Fibroblast of skin of left quadriceps (primary cell): ENCODE results near the gene OPCML.

Source experiments
- DNase-seq, 2 experiments: peaks; one replicate each; pipeline ENCODE4 v3.0.0-alpha.2; 2013; ENCODE audit warnings: low read depth in 2 of 2

The OPCML gene

GRCh38 chr11:133040289-133040900, 491.9 kb downstream of the OPCML start:
- DNase-seq, result peak; percentile 66 to 72

GRCh38 chr11:133038850-133039249, 493.5 kb downstream of the OPCML start:
- no peak for DNase-seq

- DNase-seq, result no peak
Observed at GRCh38 chr11:133034929-133035328, 497.4 kb downstream of the OPCML start.

- no peak for DNase-seq
Observed at GRCh38 chr11:133029107-133029506, 503.2 kb downstream of the OPCML start.

- no peak for DNase-seq
Observed at GRCh38 chr11:133026952-133027351, 505.3 kb downstream of the OPCML start.

- no peak for DNase-seq
Observed at GRCh38 chr11:133024301-133024700, 508.0 kb downstream of the OPCML start.

- DNase-seq, result no peak
Observed at GRCh38 chr11:133023232-133023631, 509.1 kb downstream of the OPCML start.

GRCh38 chr11:133021553-133021952, 510.7 kb downstream of the OPCML start:
- DNase-seq, result no peak

GRCh38 chr11:133020372-133020714, 512.0 kb downstream of the OPCML start:
- DNase-seq, result no peak

- DNase-seq, result no peak
Observed at GRCh38 chr11:133019545-133020371, 512.5 kb downstream of the OPCML start.

GRCh38 chr11:133015457-133015856, 516.8 kb downstream of the OPCML start:
- no peak for DNase-seq

- DNase-seq, result no peak
Observed at GRCh38 chr11:133014337-133014736, 518.0 kb downstream of the OPCML start.

- DNase-seq, result no peak
Observed at GRCh38 chr11:133012803-133013202, 519.5 kb downstream of the OPCML start.

GRCh38 chr11:133011604-133012003, 520.7 kb downstream of the OPCML start:
- no peak for DNase-seq

- no peak for DNase-seq
Observed at GRCh38 chr11:133007027-133007584, 525.2 kb downstream of the OPCML start.

- no peak for DNase-seq
Observed at GRCh38 chr11:133004369-133004768, 527.9 kb downstream of the OPCML start.

GRCh38 chr11:132999516-132999915, 532.8 kb downstream of the OPCML start:
- no peak for DNase-seq

- no peak for DNase-seq
Observed at GRCh38 chr11:132999031-132999430, 533.3 kb downstream of the OPCML start.

GRCh38 chr11:132997396-132997795, 534.9 kb downstream of the OPCML start:
- no peak for DNase-seq

- no peak for DNase-seq
Observed at GRCh38 chr11:132994966-132995365, 537.3 kb downstream of the OPCML start.

GRCh38 chr11:132993991-132994502, 538.3 kb downstream of the OPCML start:
- DNase-seq, result no peak

- DNase-seq, result no peak
Observed at GRCh38 chr11:132992838-132993631, 539.3 kb downstream of the OPCML start.
